ENCODE data around the gene VCAM1.

DNA sequence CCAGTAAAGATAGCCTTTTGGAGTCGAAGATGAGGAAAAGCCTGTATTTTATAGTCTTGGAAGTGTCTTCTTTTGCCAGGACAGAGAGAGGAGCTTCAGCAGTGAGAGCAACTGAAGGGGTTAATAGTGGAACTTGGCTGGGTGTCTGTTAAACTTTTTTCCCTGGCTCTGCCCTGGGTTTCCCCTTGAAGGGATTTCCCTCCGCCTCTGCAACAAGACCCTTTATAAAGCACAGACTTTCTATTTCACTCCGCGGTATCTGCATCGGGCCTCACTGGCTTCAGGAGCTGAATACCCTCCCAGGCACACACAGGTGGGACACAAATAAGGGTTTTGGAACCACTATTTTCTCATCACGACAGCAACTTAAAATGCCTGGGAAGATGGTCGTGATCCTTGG, at the start of gene VCAM1:
- no peak for TF ChIP-seq POLR2AphosphoS5 (IDR thresholded peaks at IDR 0.05)
- TF ChIP-seq, protein P1, sequence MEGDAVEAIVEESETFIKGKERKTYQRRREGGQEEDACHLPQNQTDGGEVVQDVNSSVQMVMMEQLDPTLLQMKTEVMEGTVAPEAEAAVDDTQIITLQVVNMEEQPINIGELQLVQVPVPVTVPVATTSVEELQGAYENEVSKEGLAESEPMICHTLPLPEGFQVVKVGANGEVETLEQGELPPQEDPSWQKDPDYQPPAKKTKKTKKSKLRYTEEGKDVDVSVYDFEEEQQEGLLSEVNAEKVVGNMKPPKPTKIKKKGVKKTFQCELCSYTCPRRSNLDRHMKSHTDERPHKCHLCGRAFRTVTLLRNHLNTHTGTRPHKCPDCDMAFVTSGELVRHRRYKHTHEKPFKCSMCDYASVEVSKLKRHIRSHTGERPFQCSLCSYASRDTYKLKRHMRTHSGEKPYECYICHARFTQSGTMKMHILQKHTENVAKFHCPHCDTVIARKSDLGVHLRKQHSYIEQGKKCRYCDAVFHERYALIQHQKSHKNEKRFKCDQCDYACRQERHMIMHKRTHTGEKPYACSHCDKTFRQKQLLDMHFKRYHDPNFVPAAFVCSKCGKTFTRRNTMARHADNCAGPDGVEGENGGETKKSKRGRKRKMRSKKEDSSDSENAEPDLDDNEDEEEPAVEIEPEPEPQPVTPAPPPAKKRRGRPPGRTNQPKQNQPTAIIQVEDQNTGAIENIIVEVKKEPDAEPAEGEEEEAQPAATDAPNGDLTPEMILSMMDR (IDR thresholded peaks at IDR 0.05) = no peak

All from breast epithelium (tissue), 3 donors.